Neural crest cell (in vitro differentiated cells): ENCODE data around the gene GRHL1. TPM values are rescaled to one million over a fixed set of nuclear protein-coding genes. Genes with fewer than 3 reads are reported as not detected.

ENCODE experiments used
- DNase-seq: peaks from one replicate; pipeline ENCODE4 v3.0.0; 2021; ENCODE audit warnings: low read depth, mixed read lengths, low spot score
- H3K27ac Mint-ChIP-seq: one replicate; pipeline ENCODE4 v1.8.0; 2021; ENCODE audit warnings: mild to moderate bottlenecking, mixed read lengths; ENCODE audit not compliant: unreplicated experiment
- H3K27me3 Mint-ChIP-seq: 2 replicates; pipeline ENCODE4 v1.8.0; 2021; ENCODE audit warnings: low read depth, mild to moderate bottlenecking, mixed read lengths
- H3K36me3 Mint-ChIP-seq: 2 replicates; pipeline ENCODE4 v1.8.0; 2021; ENCODE audit warnings: low read depth, mild to moderate bottlenecking, mixed read lengths
- H3K4me1 Mint-ChIP-seq: 2 replicates; pipeline ENCODE4 v1.8.0; 2021; ENCODE audit warnings: mixed read lengths
- H3K4me3 Mint-ChIP-seq: one replicate; pipeline ENCODE4 v1.8.0; 2021; ENCODE audit warnings: mild to moderate bottlenecking, mixed read lengths
- H3K9me3 Mint-ChIP-seq: 2 replicates; pipeline ENCODE4 v1.8.0; 2021; ENCODE audit warnings: mixed read lengths
- total RNA-seq: library from RNA; stranded (reverse); gene quantifications from 2 replicates; pipeline ENCODE4 v1.2.1, GENCODE V29; 2021
- TF ChIP-seq, protein P1 (sequence below): fragments of 200-600 bp; sonication (generic); conservative IDR thresholded peaks from 2 replicates; pipeline ENCODE4 v1.5.0; 2021; ENCODE audit warnings: antibody characterized with exemption, mild to moderate bottlenecking

GRHL1 gene
- total RNA-seq, 1 donor from 2014 or later = 3.4 TPM

DNA sequence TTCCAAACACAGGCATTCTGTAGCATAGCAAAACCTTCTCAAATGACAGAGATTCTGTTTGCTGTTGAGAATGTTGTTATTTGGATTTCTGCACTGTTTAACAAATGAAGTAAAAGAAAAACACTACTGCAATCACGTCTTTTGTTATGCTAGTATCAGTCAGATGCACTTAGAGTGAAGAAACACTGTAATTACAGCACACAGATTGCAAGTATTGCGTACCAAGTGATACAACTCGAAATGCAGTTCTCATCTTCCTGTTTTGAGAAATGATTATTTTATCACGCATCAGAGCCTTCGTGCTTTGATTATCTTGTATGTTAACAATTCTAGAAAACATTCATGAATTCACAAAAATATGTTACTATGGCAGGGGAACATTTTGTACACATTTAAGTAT lies 50.1 kb downstream of the GRHL1 start:
- Mint-ChIP-seq H3K36me3 (no peaks in the 10 kb centered on the region), H3K4me1 (no peaks in the 10 kb centered on the region), H3K4me3 (no peak overlapping the region), H3K9me3 (no peaks in the 10 kb centered on the region), H3K27me3 (no peaks in the 10 kb centered on the region), H3K27ac (no peak overlapping the region)
- DNase-seq = no peak
- TF ChIP-seq, protein P1, sequence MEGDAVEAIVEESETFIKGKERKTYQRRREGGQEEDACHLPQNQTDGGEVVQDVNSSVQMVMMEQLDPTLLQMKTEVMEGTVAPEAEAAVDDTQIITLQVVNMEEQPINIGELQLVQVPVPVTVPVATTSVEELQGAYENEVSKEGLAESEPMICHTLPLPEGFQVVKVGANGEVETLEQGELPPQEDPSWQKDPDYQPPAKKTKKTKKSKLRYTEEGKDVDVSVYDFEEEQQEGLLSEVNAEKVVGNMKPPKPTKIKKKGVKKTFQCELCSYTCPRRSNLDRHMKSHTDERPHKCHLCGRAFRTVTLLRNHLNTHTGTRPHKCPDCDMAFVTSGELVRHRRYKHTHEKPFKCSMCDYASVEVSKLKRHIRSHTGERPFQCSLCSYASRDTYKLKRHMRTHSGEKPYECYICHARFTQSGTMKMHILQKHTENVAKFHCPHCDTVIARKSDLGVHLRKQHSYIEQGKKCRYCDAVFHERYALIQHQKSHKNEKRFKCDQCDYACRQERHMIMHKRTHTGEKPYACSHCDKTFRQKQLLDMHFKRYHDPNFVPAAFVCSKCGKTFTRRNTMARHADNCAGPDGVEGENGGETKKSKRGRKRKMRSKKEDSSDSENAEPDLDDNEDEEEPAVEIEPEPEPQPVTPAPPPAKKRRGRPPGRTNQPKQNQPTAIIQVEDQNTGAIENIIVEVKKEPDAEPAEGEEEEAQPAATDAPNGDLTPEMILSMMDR = no peak

DNA sequence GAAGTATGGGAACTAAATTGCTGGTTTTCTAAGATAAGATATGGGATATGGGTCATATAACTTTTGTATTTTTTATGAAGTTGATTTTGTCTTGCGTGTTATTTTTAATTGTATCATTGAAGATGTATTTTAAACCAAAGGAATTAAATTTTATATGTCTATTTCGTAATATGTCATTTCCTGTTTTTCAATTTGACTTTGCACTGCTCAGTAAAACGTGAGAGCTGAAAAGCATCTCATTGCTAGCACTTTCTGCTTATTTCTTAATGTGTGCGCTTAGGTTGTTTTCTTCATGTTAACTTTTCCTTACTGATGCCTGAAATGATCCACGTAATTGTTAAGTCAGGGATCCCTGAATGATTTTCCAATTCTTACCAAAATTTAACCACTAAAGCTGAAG lies 50.6 kb downstream of the GRHL1 start:
- H3K4me1 Mint-ChIP-seq = no peaks in the 10 kb centered on the region
- H3K9me3 Mint-ChIP-seq = no peaks in the 10 kb centered on the region
- no peaks in the 10 kb centered on the region for H3K36me3 Mint-ChIP-seq
- no peak overlapping the region for H3K27ac Mint-ChIP-seq
- H3K4me3 Mint-ChIP-seq = no peak overlapping the region
- no peak for DNase-seq
- TF ChIP-seq, protein P1 = no peak
- H3K27me3 Mint-ChIP-seq = no peaks in the 10 kb centered on the region

DNA sequence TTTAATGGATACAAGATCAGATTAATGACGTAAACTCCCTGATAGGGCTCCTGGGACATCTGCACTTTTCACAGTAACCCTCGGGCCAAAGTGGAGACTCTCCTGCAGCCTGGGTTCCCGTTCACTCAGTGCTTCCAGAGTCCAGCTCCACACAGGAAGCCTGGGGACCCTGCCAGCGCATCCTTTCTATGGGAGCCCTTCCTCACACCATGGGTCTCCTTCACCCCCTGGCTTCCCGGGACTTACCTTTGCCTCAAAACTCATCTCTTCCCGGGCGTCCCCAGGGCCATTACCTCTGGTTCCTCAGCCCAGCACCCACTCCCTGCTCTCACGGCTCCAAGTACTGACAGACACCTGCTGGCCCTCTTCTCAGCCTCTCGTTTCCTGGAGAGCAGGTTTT lies 51.2 kb downstream of the GRHL1 start:
- H3K27ac Mint-ChIP-seq = no peak overlapping the region
- H3K36me3 Mint-ChIP-seq = no peaks in the 10 kb centered on the region
- no peaks in the 10 kb centered on the region for H3K9me3 Mint-ChIP-seq
- H3K27me3 Mint-ChIP-seq = no peaks in the 10 kb centered on the region
- TF ChIP-seq, protein P1 = no peak
- no peak for DNase-seq
- no peak overlapping the region for H3K4me3 Mint-ChIP-seq
- no peaks in the 10 kb centered on the region for H3K4me1 Mint-ChIP-seq

DNA sequence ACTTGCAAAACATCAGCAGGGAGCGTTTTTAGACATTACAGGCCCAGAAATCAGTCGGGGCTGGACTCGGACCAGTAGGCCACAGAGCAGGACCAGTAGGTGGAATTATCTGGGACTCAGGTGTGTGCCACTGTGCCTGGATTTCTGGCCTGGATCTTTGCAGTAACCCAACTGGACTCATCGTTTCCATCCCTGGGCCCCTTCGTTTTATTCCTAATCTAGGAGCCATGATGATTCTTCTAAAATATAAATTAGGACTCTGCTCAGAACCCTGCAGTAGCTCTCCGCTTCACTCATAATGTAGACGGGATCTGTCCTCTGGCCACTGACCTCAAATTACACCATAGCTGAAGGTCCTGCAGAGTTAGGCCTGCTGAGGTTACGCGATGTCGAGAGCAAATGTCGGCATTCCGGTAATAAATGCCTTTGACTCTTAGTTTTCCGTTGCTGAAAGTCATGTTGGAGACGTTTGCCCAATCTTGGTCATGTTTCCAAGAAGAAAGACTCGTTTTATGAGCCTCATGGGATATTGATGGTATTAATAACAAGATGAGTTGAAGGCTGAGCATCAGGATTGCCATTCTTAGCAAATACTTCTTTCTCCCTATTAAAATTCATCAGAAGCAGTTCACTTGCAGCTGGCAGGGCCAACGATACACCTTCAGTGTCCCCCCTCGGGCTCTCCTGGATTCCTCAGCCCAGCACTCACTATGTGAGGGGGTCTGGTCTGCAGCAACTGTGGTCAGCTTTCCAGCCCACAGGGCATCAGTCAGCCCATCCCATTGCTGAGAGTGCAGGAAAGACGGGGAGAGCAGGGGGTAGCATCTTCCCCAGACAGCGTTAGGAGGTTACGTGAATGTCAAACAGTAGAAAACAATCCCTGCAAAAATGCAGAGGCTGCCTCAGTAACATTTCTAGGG lies 52.0 kb downstream of the GRHL1 start:
- TF ChIP-seq, protein P1 = no peak
- no peak for DNase-seq
- Mint-ChIP-seq H3K27me3 (no peaks in the 10 kb centered on the region), H3K4me3 (no peak overlapping the region), H3K27ac (no peak overlapping the region), H3K36me3 (no peaks in the 10 kb centered on the region), H3K4me1 (no peaks in the 10 kb centered on the region), H3K9me3 (no peaks in the 10 kb centered on the region)

DNA sequence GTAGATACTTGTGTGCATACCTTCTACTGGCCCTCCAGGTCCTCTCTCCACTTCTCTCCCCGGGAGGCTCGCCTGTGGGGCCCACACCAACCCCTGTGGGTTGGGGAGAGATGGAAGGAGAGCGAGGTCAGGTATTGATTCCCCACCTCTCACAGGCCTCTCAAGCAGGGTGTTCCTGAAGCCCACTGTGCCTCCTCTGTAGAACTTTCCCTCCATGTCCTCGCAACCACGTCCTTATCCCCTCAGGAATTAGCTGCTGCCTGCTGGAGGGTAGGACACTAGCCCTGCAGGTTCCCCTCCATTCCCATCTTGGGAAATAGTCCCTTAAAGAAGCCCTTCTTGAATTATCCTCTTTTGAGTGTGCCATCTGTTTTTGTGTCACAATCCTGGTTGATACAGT lies 52.9 kb downstream of the GRHL1 start:
- H3K4me1 Mint-ChIP-seq = no peaks in the 10 kb centered on the region
- H3K4me3 Mint-ChIP-seq = no peak overlapping the region
- TF ChIP-seq, protein P1 = no peak
- H3K27me3 Mint-ChIP-seq = no peaks in the 10 kb centered on the region
- no peak for DNase-seq
- H3K9me3 Mint-ChIP-seq = no peaks in the 10 kb centered on the region
- no peak overlapping the region for H3K27ac Mint-ChIP-seq
- H3K36me3 Mint-ChIP-seq = no peaks in the 10 kb centered on the region
